K562 (cell line): Measurements from ENCODE around the gene SPATA33. TPM values are rescaled to one million over a fixed set of nuclear protein-coding genes. Genes with fewer than 3 reads are reported as not detected.
A peak's percentile ranks its signal among the peaks of the same experiment; 100 is the strongest.

Source experiments
- ATAC-seq: fragments of 200-7000 bp; cut with Tn5 transposase; 3 replicates; pipeline ENCODE4 v1.9.1; 2020; ENCODE audit warnings: moderate library complexity
- BruUV-seq: library from RNA; stranded (reverse); fragments of 400-500 nt; replicated peaks from 2 replicates; lab custom pipeline; 2021; lab: Mats Ljungman, UMichigan
- CTCF ChIA-PET: fragments of 300-600 bp; formaldehyde crosslinking; extraction: SDS; loops from one replicate; lab custom pipeline; 2021; ENCODE audit warnings: low intra/inter-chr PET ratio; lab: Yijun Ruan, JAX
- POLR2A ChIA-PET: fragments of 300-600, 350-650 bp; sonication (Branson Sonifier 250); formaldehyde crosslinking; extraction: SDS; loops from one replicate; lab custom pipeline; 2021; ENCODE audit warnings: antibody characterized with exemption, inconsistent platforms; lab: Yijun Ruan, JAX
- DNase-seq, 4 experiments: peaks; one replicate each; pipeline versions ENCODE4 v3.0.0 to v3.0.0-alpha.2; 2011 to 2018; ENCODE audit warnings: low spot score in 3 of 4, mixed read lengths in 3 of 4; ENCODE audit errors: extremely low read depth in 1 of 4
- FAIRE-seq: peaks from 2 replicates; lab custom pipeline; 2011; peaks lifted over from hg19 to GRCh38; lab: Jason Lieb, UNC
- H2AFZ ChIP-seq: 2 replicates; pipeline ENCODE4 v1.6.0; 2011; ENCODE audit warnings: low read depth, low read length, control low read depth, inconsistent platforms
- H3K27ac ChIP-seq: fragments of 200-600 bp; 3 replicates; pipeline ENCODE4 v1.8.0; 2011; ENCODE audit warnings: low read depth, mild to moderate bottlenecking, control low read depth, inconsistent platforms, low read length, moderate library complexity, mixed read lengths; ENCODE audit errors: extremely low read depth
- H3K27me3 ChIP-seq, 2 experiments: fragments of 300-600 bp in 1 of 2; 2 replicates in 1 of 2; 3 replicates in 1 of 2; pipeline versions ENCODE4 v1.6.0 to v1.8.0; 2011; ENCODE audit warnings: inconsistent platforms in 2 of 2, low read length in 2 of 2, mild to moderate bottlenecking in 1 of 2, mixed read lengths in 1 of 2, moderate library complexity in 1 of 2; ENCODE audit not compliant: control insufficient read depth in 2 of 2, insufficient read depth in 2 of 2
- H3K36me3 ChIP-seq: fragments of 300-600 bp; 3 replicates; pipeline ENCODE4 v1.8.0; 2011; ENCODE audit warnings: mild to moderate bottlenecking, low read length, inconsistent platforms; ENCODE audit not compliant: control insufficient read depth, insufficient read depth
- H3K4me1 ChIP-seq, 2 experiments: fragments of 200-600 bp in 1 of 2; replicated peaks in 1 of 2; 2 replicates in 1 of 2; 3 replicates in 1 of 2; pipeline versions ENCODE4 v1.5.1 to v1.8.0; 2011; ENCODE audit warnings: inconsistent platforms in 2 of 2, low read length in 2 of 2, mild to moderate bottlenecking in 1 of 2, mixed read lengths in 1 of 2, moderate library complexity in 1 of 2; ENCODE audit not compliant: control insufficient read depth in 2 of 2, insufficient read depth in 2 of 2
- H3K4me2 ChIP-seq: 2 replicates; pipeline ENCODE4 v1.6.1; 2011; ENCODE audit warnings: low read length, control low read depth, inconsistent platforms, mixed read lengths; ENCODE audit not compliant: insufficient read depth
- H3K4me3 ChIP-seq: fragments of 200-600 bp; sonication (generic), shearing (Covaris generic); 2 replicates; pipeline ENCODE4 v1.5.1; 2016; ENCODE audit warnings: control low read depth, inconsistent platforms
- H3K79me2 ChIP-seq: fragments of 200-600 bp; 3 replicates; pipeline ENCODE4 v1.8.0; 2011; ENCODE audit warnings: low read length, inconsistent platforms; ENCODE audit not compliant: control insufficient read depth, insufficient read depth
- H3K9ac ChIP-seq, 2 experiments: 2 replicates each; pipeline versions ENCODE4 v1.6.0 to v1.6.1; 2011; ENCODE audit warnings: low read depth in 2 of 2, low read length in 2 of 2, control low read depth in 1 of 2, inconsistent platforms in 1 of 2, mild to moderate bottlenecking in 1 of 2, mixed read lengths in 1 of 2; ENCODE audit not compliant: insufficient read depth in 1 of 2
- H3K9me1 ChIP-seq: one replicate; pipeline ENCODE4 v1.6.0; 2011; ENCODE audit warnings: inconsistent platforms, mild to moderate bottlenecking, low read length, moderate library complexity; ENCODE audit not compliant: control insufficient read depth, insufficient read depth
- H3K9me3 ChIP-seq: replicated peaks from 2 replicates; pipeline ENCODE4 v1.5.1; 2011; ENCODE audit warnings: low read depth, low read length, inconsistent platforms; ENCODE audit not compliant: control insufficient read depth, insufficient read depth
- H4K20me1 ChIP-seq: replicated peaks from 2 replicates; pipeline ENCODE4 v1.6.1; 2011; ENCODE audit warnings: low read length, inconsistent platforms, mixed read lengths; ENCODE audit not compliant: control insufficient read depth, insufficient read depth
- CLOCK ChIP-seq: fragments of 250-450 bp; sonication (Bioruptor Pico); IDR thresholded peaks from 2 replicates; pipeline ENCODE4 v1.4.0; 2020; ENCODE audit warnings: mild to moderate bottlenecking, moderate library complexity, borderline replicate concordance
- CTBP1 ChIP-seq: fragments of 450-650 bp; IDR thresholded peaks from 2 replicates; pipeline ENCODE4 v1.6.1; 2016; ENCODE audit warnings: borderline replicate concordance
- MXD1 ChIP-seq: fragments of 250-450 bp; sonication (Bioruptor Pico); IDR thresholded peaks from 2 replicates; pipeline ENCODE4 v1.8.0; 2021; ENCODE audit warnings: borderline replicate concordance, mild to moderate bottlenecking, moderate library complexity; ENCODE audit not compliant: poor library complexity, severe bottlenecking
- NR4A1 ChIP-seq, 2 experiments: fragments of 250-450 bp in 1 of 2; fragments of 450-650 bp in 1 of 2; sonication (Bioruptor Pico) in 1 of 2; IDR thresholded peaks; 2 replicates each; pipeline versions ENCODE4 v1.4.0 to v1.6.1; 2016 to 2020; ENCODE audit warnings: mild to moderate bottlenecking in 2 of 2, missing compliant biosample characterization in 1 of 2, missing genetic modification characterization in 1 of 2, moderate library complexity in 1 of 2
- POU5F1 ChIP-seq: fragments of 150-350 bp; IDR thresholded peaks from 2 replicates; pipeline ENCODE4 v1.6.1; 2014; ENCODE audit warnings: borderline replicate concordance, low read length, low read depth, mild to moderate bottlenecking; ENCODE audit not compliant: partially characterized antibody
- SIX5 ChIP-seq, 2 experiments: IDR thresholded peaks; 2 replicates each; pipeline ENCODE4 v1.6.1; 2011; ENCODE audit warnings: low read length in 2 of 2, borderline replicate concordance in 1 of 2, low read depth in 1 of 2, mild to moderate bottlenecking in 1 of 2, moderate library complexity in 1 of 2; ENCODE audit not compliant: insufficient read depth in 1 of 2
- TFE3 ChIP-seq: fragments of 450-650 bp; formaldehyde crosslinking; IDR thresholded peaks from 2 replicates; pipeline ENCODE4 v1.4.0; 2020; ENCODE audit warnings: mild to moderate bottlenecking, mixed read lengths
- ZNF583 ChIP-seq: fragments of 250-450 bp; sonication (Bioruptor Pico); IDR thresholded peaks from 2 replicates; pipeline ENCODE4 v1.4.0; 2020
- whole genome bisulfite sequencing: fragments of 100-300 bp; shearing (Covaris generic); methylation state at CpG from one replicate; pipeline ENCODE4 v1.1.6; 2016; ENCODE audit warnings: low coverage, mixed read lengths; ENCODE audit not compliant: insufficient coverage; ENCODE audit errors: missing lambda C conversion rate; 5-methylcytosine and 5-hydroxymethylcytosine counted together
- in situ Hi-C: fragments of 300-500 bp; cut with MboI; formaldehyde crosslinking; loops from 4 replicates; pipeline ENCODE4 v1.15.0; 2018; ENCODE audit warnings: inconsistent platforms, mixed read lengths
- intact Hi-C: fragments of 100-400 bp; cut with micrococcal nuclease; formaldehyde crosslinking; loops from 2 replicates; pipeline ENCODE4 v1.14.2; 2022
- polyA plus RNA-seq, 8 experiments: library from polyadenylated mRNA; depleted of rRNA in 4 of 8; stranded (reverse) in 5 of 8; unstranded in 3 of 8; fragments of >200 nt; fragmentation: Nextera tagmentation in 2 of 8; fragmentation: Illumina TruSeq in 1 of 8; extraction: Ambion mirVana in 2 of 8; extraction: Trizol in 1 of 8; gene quantifications; 2 replicates each; pipeline versions ENCODE4 v1.2.1 to v1.2.3, GENCODE V29; 2011 to 2014; ENCODE audit warnings: inconsistent platforms in 1 of 8, missing spikeins in 1 of 8
- total RNA-seq, 7 experiments: library from RNA; depleted of rRNA in 6 of 7; stranded (reverse); fragments of >200 nt in 6 of 7; fragmentation: Illumina TruSeq in 2 of 7; extraction: Trizol in 2 of 7; gene quantifications; 2 replicates each; pipeline versions ENCODE4 v1.2.1 to v1.2.3, GENCODE V29; 2011 to 2021; ENCODE audit warnings: low replicate concordance in 1 of 7

Gene SPATA33
- total and polyA plus RNA-seq, 9 of the 15 experiments (the other 6 are each of a cell fraction or from before 2014, with no cell fraction given), result 4.0 to 20.0 (median 11.8) TPM

GRCh38 chr16:89658221-89658879 is 714 bp downstream of the SPATA33 start:
- in situ Hi-C loops (no loop called here), intact Hi-C loops (no loop called here)
- under 1% methylated on average over 26 of the region's 27 CpGs for WGBS
- TF ChIP-seq POU5F1, result no peak
- 0 out of 2 replicates have a peak, but pooled peaks have one; percentile 13 for TF ChIP-seq TFE3 (CRISPR knock-in tag)
- 0 out of 2 replicates have a peak, but pooled peaks have one; percentile 16 for TF ChIP-seq CLOCK (CRISPR knock-in tag)
- 0 out of 2 replicates have a peak, but pooled peaks have one; percentile 39 for TF ChIP-seq NR4A1 (CRISPR knock-in tag; IDR thresholded peaks at IDR 0.05)
- TF ChIP-seq NR4A1 (tag; IDR thresholded peaks at IDR 0.05), result no peak
- 0 out of 2 replicates have a peak, but pooled peaks have one; percentile 57 for TF ChIP-seq ZNF583 (CRISPR knock-in tag)
- no peak for TF ChIP-seq SIX5 (IDR thresholded peaks at IDR 0.05; ENCODE audit: borderline replicate concordance in 1 of 2, insufficient read depth in 1 of 2, low read depth in 1 of 2, low read length in 2 of 2)
- 0 out of 2 replicates have a peak, but pooled peaks have one; percentile 2 for TF ChIP-seq CTBP1
- no peak for TF ChIP-seq MXD1 (CRISPR knock-in tag)

More at GRCh38 chr16:89658221-89658879, 714 bp downstream of the SPATA33 start:
- Histone ChIP-seq H3K4me2 (peak overlapping the region; percentile 87), H3K9ac (peak overlapping the region; percentile 86 to 99), H3K9me3 (no peaks in the 10 kb centered on the region; the same call in 1 of the 2 replicates), H4K20me1 (peaks cover 4% of the 10 kb centered on the region; the same call in 1 of the 2 replicates), H3K79me2 (peaks cover 69% of the 10 kb centered on the region), H3K9me1 (peaks cover 7% of the 10 kb centered on the region), H3K27ac (peak overlapping the region; percentile 82), H3K36me3 (peaks cover 48% of the 10 kb centered on the region), H3K27me3 (no peaks in the 10 kb centered on the region), H2AFZ (peak overlapping the region; percentile 81), H3K4me1 (peaks cover 4 to 49% of the 10 kb centered on the region in 2 experiments; a peak in 3 of 5 replicates), H3K4me3 (peak overlapping the region; percentile 70)
- BruUV-seq, result no TSS peak
- ATAC-seq (peak; percentile 72), DNase-seq (peak; percentile 46 to 55 (median 50)), FAIRE-seq (no peak)
- ChIA-PET POLR2A (interaction anchor here (0.6 to 1.8 kb wide), 8 partner anchors 9 to 645 kb away, joined by 3 to 6 read pairs (median 3); partner anchors contain the start of gene CDK10), CTCF (no interaction called here)
